GM15510 (cell line): Measurements from ENCODE around the gene CRIM1.

Experiments used
- POLR2A ChIP-seq: IDR thresholded peaks from 3 replicates; pipeline ENCODE4 v1.6.1; 2011; ENCODE audit warnings: borderline replicate concordance; ENCODE audit not compliant: insufficient read length; ENCODE audit errors: extremely low read depth

Gene CRIM1

DNA sequence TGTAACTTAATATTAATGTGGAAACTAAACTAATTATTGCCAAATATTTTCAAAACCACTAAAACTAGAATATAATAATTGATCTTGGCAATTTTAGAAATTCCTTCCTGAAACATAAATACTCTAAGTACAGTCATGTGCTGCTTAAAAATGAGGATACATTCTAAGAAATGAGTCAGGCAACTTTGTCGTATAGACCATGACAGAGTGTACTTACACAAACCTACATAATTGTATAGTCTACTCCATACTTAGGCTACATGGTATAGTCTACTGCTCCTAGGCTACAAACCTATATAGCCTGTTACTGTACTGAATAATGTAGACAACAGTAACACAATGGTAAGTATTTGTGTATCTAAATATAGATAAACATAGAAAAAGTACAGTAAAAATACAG is 214.8 kb downstream of the CRIM1 start:
- no peak for TF ChIP-seq POLR2A

DNA sequence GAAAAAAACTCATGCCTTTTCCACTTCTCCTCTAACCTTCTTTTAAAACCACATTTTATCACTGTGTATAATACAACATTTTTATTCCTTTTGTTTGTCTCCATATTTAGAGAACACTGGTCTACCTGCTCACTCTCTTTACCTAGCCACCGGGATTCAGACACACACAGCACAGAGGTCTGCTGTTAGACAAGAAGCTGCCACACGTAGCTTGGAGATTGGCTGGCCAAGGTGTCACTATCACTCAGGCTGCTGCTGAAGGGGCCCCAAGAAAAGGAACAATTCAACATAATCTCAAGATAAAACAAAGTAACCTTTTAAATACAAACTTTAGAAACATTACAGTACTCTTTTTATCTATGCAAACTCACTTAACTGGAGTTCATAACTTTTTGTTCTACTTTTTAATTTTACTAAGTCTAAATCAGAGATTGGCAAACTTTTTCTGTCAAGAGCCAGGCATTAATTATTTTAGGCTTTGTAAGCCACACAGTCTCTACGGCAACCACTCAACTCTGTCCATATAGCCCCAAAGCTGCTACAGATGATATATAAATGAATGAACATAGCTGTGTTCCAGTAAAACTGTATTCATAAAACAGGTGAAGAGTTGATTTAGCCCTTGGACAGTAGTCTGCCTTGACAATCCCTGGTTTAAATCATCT is 216.6 kb downstream of the CRIM1 start:
- TF ChIP-seq POLR2A, result no peak

DNA sequence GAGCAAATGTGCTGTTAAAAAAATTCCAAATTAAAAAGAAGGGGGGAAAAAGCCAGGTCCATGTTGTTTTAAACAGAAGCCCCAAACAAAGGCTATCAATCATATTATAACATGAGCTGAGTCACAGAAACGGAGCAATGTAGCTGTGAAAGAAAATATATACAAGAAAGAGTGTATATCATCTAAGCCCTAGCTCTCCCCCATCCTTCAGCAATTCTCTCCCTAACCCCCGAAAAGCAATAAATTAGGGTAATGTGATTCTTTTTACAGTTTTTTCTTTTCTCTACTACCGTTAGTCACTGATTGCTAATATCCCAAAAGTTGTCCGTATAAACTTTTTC is 217.1 kb downstream of the CRIM1 start:
- no peak for TF ChIP-seq POLR2A

DNA sequence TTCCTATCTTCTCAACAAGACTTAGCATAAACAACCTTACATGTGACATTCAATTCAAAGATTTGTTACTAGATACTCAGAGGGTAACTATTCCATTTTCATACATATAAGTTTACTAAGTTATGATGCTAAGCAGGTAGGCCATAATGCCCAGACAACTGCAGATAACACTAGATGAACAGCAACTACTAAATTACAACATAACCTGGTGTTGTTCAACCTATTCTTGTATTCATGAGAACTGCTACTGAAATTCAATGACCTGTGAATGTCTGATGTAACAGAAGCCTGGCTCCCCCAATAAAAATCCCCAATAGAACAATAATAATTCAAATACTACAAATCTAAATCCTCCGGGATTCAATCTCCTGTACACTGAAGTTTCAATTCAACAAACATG is 217.6 kb downstream of the CRIM1 start:
- TF ChIP-seq POLR2A, result no peak

DNA sequence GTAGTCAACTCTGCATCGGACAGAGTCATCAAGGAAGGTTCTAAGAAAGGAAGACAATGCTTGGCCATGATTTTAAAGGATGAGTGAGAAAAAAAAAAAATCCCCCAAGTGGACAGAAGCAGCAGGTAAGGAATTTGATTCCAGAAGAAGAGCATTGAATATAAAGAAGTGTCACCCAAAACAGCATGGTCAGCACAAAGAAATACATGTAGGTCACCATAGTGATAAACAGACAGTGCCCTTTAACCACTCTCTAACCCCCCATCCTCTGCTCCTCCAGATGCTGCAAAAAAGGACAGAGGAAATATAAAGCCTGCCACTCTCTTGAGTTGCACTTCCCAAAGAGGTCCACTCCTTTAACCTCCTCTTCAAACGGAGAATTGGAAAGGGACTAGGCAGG is 219.0 kb downstream of the CRIM1 start:
- TF ChIP-seq POLR2A, result no peak

DNA sequence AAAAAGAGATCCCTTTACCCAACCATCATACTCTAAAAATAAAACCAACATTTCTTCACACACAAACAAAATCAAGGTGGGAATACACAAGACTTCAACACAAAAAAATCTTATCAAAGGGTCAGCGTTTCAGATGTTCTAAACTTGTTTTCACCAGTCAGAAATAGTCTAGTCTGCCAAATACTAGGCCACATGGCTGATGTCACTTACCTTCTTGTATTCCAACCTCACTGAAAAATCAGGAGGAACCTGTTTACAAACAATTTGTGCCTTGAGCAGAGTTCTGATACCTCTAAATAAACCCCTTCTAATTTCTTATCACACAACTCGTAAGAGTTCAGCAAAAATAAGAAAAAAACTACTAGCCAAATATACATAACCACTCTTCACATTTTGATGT is 222.3 kb downstream of the CRIM1 start:
- TF ChIP-seq POLR2A, result no peak

DNA sequence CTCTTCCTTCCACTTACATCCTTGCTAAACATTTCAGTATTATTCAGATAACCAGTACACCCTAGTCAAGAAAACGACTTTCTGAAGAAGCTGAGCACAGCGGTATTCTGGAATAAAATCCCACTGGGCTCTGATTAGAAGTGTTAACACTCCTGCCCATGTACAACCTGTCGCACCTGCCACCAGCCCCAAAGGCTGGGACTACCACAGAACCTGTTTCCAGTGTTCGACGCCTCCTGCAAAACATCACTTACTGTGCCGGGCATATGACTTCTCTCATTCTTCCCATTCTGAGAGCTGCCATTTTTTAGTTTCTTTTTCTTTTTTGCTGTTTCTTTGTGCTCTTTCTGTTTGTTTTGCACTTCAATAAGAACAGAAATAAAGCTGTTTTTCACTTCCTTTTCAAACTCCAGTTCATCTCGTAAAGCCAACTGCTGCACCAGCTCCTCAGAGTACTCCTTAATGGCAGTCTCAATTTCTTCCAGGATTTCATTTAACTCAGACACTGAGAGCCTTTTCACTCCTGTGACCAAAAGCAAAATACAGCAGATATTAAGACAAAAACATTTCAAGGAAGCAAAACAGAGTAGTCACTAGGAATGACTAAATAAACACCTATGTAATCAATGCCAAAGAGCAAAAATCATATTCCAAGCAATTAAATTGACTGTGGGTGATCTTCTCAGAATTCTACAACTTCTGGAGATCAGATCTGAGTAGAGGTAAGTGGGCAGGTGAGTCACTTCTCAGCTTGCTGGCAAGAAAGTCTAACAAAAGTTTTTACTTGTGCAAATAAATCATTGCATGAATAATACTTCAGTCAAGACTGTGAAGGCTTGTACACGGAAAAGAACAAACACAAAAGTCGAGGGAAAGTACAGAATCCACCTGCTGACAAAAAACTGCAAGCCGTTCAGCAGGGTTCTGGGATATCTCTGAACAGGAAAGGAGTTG is 223.0 kb downstream of the CRIM1 start:
- no peak for TF ChIP-seq POLR2A

DNA sequence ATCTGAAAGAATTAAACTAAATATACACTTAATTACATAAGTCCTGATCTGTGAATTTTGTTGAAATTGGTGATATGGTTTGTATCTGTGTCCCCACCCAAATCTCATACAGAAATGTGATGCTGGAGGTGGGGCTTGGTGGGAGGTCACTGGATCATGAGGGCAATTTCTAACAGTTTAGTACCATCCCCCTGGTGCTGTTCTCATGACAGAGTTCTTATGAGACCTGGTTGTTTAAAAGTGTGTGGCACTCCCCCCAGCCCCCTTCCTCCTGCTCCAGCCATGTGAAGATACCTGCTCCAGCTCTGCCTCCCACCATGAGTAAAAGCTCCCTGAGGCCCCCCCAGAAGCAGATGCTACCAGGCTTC is 223.7 kb downstream of the CRIM1 start:
- TF ChIP-seq POLR2A, result no peak

DNA sequence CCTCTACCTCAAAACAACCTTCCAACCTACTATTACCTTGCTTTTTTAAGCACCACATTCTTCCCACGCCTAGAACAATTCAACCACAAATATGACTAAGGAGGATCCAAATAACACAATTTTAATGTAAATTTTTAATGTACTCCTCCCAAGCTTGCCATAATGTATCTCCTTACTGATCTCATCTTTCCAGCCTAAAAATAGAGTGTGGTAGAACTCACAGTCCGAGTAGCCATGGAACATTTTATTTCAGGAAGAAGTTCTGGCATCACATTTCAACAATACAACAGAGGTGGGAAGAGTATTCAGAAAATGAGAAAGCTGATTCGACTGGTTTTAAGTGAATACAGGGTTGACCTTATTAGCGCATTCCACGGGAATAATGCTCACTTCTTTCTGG is 227.0 kb downstream of the CRIM1 start:
- no peak for TF ChIP-seq POLR2A

DNA sequence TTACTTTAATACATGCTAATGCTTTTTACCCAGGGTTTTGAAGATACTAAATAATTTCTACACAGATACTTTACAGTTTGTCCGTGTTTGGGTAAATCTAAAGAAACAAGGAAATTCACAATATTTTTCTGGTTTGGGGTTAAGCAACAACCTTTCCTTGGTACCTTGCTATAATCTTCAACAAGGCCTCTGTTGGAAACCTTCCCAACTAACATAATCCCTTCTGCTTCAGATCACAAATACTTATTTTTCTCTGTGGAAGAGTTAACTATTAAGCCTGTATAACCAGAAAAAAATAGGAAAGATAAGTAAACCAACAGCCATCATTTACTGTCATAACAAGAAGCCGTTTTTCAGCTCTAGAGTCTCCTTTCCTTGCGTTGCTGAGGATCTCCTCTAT is 227.4 kb downstream of the CRIM1 start:
- no peak for TF ChIP-seq POLR2A

DNA sequence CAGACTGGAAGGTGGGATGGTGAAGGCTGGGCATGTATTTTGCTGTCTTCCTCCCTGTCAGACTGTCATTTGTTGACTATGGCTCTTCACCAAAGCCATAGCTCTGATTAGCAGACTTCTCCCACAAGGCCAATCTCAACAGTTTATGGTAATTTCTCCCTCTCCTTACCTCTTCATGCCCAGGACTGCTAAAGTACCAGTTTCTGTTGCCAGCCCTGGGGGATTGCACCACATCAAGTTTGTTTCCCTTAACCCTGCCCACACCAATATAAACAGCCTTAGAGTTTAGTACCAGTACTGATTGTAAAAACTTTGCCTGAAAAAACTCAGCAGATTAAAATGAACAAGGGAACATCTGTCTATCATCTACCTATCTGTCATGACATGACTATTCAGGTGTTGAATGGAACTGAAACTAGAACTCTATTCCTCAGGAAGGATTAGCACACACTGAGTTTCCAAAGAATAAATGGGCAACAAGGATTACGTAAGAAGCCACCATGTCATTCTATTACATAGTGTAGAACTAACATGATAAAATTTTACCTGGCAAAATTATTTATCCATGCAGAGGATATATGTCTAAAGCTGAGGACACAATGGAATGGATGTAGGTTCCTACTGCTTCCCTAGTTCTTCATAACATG is 228.7 kb downstream of the CRIM1 start:
- TF ChIP-seq POLR2A, result no peak

DNA sequence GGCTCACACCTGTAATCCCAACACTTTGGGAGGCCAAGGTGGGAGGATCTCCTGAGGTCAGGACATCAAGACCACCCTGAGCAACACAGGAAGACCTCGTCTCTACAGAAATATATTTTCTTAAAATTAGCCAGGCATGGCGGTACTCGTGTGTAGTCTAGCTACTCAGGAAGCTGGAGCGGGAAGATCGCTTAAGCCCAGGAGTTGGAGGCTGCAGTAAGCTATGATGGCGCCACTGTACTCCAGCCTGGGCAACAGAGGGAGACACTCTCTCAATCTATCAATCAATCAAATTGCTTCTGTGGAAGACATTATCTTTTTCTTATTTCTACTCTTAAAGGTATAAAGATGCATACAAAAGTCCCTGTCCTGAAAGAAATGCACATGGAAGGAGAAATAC is 231.1 kb downstream of the CRIM1 start:
- TF ChIP-seq POLR2A, result no peak

DNA sequence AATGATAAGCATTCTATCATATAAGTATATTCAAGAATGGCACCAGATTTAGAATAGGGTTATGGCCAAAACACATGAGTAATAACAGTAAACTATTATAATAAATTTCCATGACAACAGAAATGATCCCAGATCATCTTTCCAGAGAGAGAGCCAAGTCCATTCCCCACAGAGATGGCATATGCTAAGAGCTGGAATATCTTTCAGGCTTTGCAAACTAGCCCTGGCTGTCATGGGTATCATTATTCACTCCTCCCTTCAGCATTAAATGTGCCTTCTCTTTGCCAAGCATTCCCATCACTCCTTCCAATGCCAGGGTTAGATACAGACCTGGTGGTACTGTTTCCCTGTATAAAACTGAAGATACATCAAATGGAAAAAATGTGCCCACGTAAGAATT is 231.5 kb downstream of the CRIM1 start:
- TF ChIP-seq POLR2A, result no peak

DNA sequence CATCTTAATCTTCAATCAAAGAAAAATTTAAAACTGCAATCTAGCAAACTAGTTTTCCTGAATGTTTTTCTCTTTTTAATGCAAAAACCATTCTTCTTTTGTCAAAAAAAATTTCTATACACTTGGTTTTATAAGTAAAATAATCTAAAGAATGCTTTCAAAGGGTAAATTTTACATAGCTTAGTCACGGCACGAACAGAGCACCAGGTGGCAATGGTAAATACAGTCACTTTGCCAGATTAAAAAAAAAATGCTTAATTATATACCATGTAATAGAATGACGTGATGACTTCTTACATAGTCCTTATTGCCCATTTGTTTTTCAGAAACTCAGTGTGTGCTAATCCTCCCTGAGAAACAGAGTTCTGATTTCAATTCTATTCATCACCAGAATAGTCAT is 232.0 kb downstream of the CRIM1 start:
- TF ChIP-seq POLR2A, result no peak

DNA sequence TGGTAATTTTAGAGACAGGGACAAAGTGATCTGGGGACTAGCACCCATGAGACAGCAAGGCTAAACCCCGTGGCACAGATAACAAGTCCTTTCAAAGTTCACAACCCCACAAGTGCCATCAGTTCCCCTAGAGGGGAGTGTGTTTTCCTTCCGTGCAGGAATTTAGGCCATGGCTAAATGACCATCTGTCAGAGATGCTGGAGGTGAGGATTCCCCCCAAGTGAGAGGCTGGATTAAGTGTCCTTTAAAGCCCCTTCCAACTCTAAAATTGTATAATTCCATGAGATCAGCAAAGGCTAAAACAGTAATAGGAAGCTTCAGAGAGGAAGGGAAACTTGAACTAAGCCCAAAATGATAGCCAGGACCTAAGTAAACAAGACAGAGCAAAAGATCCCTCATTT is 233.7 kb downstream of the CRIM1 start:
- TF ChIP-seq POLR2A, result no peak

DNA sequence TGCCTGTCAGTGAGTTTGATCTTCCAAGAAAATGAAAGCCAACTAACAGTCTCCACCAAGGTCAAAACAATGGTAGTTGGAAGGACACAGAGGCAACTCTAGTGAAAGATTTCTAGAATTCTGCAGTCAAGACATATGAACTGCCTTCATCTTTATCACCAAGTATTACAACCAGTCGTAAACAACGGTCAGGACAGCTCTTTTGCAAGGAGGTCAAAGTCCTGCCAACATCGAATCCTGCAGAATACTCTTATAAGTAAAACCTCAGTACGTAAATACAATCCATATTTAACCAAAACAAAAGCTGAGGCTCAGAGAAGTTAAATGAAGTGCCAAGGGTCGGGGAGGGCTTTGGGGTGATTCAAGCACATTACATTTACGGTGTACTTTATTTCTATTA is 239.3 kb downstream of the CRIM1 start:
- TF ChIP-seq POLR2A, result no peak
